Measurements from ENCODE around the gene CDCA7.

DNA sequence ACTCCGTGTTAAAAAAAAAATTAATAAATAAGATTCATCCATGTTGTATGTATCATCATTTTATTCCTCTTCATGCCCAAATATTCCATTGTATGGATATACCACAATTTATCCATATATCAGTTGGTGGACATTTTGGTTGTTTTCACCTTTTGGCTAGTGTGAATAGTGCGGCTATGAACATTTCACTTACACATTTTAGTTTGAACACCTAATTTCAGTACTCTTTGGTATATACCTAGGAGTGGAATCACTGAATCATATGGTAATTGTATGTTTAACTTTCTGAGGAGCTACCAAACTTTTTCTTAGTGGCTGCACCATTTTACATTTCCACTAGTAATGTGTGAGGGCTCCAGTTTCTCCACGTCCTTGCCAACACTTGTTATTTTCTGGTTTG lies 20.0 kb downstream of the CDCA7 start:
- TF ChIP-seq, protein P1, sequence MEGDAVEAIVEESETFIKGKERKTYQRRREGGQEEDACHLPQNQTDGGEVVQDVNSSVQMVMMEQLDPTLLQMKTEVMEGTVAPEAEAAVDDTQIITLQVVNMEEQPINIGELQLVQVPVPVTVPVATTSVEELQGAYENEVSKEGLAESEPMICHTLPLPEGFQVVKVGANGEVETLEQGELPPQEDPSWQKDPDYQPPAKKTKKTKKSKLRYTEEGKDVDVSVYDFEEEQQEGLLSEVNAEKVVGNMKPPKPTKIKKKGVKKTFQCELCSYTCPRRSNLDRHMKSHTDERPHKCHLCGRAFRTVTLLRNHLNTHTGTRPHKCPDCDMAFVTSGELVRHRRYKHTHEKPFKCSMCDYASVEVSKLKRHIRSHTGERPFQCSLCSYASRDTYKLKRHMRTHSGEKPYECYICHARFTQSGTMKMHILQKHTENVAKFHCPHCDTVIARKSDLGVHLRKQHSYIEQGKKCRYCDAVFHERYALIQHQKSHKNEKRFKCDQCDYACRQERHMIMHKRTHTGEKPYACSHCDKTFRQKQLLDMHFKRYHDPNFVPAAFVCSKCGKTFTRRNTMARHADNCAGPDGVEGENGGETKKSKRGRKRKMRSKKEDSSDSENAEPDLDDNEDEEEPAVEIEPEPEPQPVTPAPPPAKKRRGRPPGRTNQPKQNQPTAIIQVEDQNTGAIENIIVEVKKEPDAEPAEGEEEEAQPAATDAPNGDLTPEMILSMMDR (conservative IDR thresholded peaks at IDR 0.05; ENCODE audit: low read length) = no peak
- no peak for TF ChIP-seq EZH2phosphoT487 (IDR thresholded peaks at IDR 0.05; ENCODE audit: borderline replicate concordance, low read depth, low read length)

All from OCI-LY7 (cell line).